ENCODE data around the gene ZDHHC8. TPM values are rescaled to one million over a fixed set of nuclear protein-coding genes. Genes with fewer than 3 reads are reported as not detected.
A peak's percentile ranks its signal among the peaks of the same experiment; 100 is the strongest.
"Not testable (repeated sequence)": the region's sequence is repeated elsewhere in the genome, so short reads cannot be mapped to it uniquely, and the experiment has no call there.

Gene ZDHHC8
- total and polyA plus RNA-seq, 9 donors: 13.7 to 52.8 (median 41.5) TPM

DNA sequence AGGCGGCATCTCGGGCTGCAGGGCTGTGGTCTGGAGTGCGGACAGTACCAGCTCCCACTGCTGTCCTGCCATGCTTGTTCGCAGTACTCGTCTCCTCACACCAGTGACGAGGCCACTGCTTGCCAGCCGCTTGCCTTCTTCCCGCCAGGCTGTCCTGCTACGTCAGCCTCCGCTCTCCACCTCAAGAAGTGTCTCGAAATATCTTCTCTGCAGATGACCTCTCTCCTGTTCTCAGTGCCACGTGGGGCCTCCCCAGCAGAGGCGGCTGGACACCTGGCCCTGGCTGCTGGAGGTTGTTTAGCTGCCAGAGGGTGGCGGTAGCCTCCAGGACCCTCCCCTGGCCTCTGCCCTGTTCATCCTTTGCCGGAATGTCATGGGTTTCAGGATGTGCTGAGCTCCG, 22.3 kb downstream of the ZDHHC8 start:
- peaks cover 26% of the 10 kb centered on the region for H3K4me1 ChIP-seq (ENCODE audit: control insufficient read depth, insufficient read depth, low read length)
- H3K9me3 ChIP-seq (replicated peaks; ENCODE audit: control insufficient read depth, low read depth, low read length): no peaks in the 10 kb centered on the region
- no peaks in the 10 kb centered on the region for H3K27me3 ChIP-seq (ENCODE audit: control insufficient read depth, insufficient read depth, low read length)

DNA sequence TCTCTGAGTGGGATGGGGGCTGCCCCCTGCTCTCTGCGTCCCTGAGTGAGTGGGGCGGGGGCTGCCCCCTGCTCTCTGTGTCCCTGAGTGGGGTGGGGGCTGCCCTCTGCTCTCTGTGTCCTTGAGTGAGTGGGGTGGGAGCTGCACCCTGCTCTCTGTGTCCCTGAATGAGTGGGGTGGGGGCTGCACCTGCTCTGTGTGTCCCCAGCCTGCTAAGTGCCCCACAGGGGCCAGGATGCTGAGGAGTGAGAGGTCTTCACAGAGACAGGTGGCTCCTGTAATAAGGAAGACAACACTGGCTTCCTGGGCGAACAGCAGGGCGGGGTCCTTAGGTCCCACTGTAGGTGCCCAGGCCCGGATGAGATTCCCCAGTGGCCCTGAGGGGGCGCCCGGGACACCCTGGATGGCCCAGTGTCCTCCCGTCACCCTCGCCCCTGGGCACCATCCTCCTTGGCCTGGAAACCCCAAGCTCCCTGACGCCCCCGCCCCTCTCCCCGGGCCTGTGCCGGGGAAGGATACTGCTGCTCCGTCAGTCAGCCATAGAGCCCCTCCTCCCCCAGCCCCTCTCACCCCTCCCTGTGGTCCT, 23.1 kb downstream of the ZDHHC8 start:
- no peaks in the 10 kb centered on the region for H3K36me3 ChIP-seq (ENCODE audit: control insufficient read depth, insufficient read depth, low read length)
- H3K4me3 ChIP-seq (ENCODE audit: low read length): no peak overlapping the region
- no peak overlapping the region for H3K27ac ChIP-seq (ENCODE audit: low read length)
- no peak for DNase-seq
- no peaks in the 10 kb centered on the region for H3K27me3 ChIP-seq (ENCODE audit: control insufficient read depth, insufficient read depth, low read length)
- H3K4me1 ChIP-seq (ENCODE audit: control insufficient read depth, insufficient read depth, low read length): peaks cover 32% of the 10 kb centered on the region
- WGBS (ENCODE audit: insufficient coverage): 57% methylated on average over 8 of the region's 14 CpGs
- no peaks in the 10 kb centered on the region for H3K9me3 ChIP-seq (replicated peaks; ENCODE audit: control insufficient read depth, low read depth, low read length)

More for the DNA sequence above, 22.3 kb downstream of the ZDHHC8 start:
- H3K27ac ChIP-seq (ENCODE audit: low read length): no peak overlapping the region
- no peak for DNase-seq
- no peaks in the 10 kb centered on the region for H3K36me3 ChIP-seq (ENCODE audit: control insufficient read depth, insufficient read depth, low read length)
- WGBS (ENCODE audit: insufficient coverage): 50% methylated on average over 10 of the region's 16 CpGs
- no peak overlapping the region for H3K4me3 ChIP-seq (ENCODE audit: low read length)

DNA sequence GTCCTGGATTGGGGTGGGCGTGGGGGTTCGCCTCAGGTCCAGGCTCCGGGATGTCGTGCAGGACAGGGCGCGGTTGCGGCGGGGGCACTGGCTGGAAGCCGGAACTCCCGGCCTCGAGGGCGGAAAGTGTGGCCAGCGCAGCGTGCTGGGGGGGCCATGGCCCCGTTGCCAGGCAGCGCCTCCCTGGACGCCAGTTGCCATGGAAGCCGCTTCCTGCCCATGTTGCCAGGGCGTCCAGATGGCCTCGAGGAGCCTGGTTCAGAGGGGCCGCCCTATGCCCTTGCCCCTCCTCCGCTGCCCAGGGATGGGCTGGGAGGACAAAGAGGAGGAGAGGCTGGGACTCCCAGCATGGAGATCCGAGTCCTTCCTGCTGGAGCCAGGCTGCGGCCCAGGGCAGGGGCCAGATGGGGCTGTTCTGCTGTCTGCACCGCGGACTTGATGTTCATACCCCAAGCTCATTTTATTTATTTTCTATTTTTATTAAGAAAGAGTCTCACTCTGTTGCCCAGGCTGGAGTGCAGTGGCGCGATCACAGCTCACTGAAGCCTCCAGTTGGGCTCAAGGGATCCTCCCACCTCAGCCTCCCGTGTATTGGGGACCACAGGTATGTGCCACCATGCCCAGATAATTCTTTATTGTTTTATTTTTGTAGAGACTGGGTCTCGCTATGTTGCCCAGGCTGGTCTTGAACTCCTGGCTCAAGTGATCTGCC, 23.9 kb downstream of the ZDHHC8 start:
- H3K4me3 ChIP-seq (ENCODE audit: low read length): no peak overlapping the region

DNA sequence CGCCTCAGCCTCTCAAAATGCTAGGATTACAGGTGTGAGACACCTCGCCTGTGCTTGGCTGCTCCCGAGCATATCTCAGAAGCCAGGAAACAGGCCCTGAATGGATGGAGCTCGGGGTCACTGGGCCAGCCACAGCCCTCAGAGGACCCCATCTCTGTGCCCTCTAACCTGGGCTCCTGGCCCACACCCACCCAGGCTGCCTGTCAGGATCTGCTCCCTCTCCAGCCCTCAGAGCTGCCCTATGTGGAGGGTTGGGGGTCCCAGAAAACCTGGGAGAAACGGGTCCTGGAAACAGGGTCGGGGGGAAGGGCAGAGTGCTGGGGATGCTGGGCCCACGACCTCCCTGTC, 24.4 kb downstream of the ZDHHC8 start:
- WGBS (ENCODE audit: insufficient coverage): 50% methylated on average over 2 of the region's 7 CpGs
- Histone ChIP-seq H3K4me1 (ENCODE audit: control insufficient read depth, insufficient read depth, low read length) (peaks cover 30% of the 10 kb centered on the region), H3K4me3 (ENCODE audit: low read length) (no peak overlapping the region), H3K27ac (ENCODE audit: low read length) (no peak overlapping the region), H3K27me3 (ENCODE audit: control insufficient read depth, insufficient read depth, low read length) (no peaks in the 10 kb centered on the region), H3K36me3 (ENCODE audit: control insufficient read depth, insufficient read depth, low read length) (no peaks in the 10 kb centered on the region), H3K9me3 (replicated peaks; ENCODE audit: control insufficient read depth, low read depth, low read length) (no peaks in the 10 kb centered on the region)
- DNase-seq: no peak

More for the DNA sequence above, 23.9 kb downstream of the ZDHHC8 start:
- peak; percentile 56 for DNase-seq
- no peaks in the 10 kb centered on the region for H3K36me3 ChIP-seq (ENCODE audit: control insufficient read depth, insufficient read depth, low read length)
- no peaks in the 10 kb centered on the region for H3K27me3 ChIP-seq (ENCODE audit: control insufficient read depth, insufficient read depth, low read length)
- WGBS (ENCODE audit: insufficient coverage): 31% methylated on average over 19 of the region's 30 CpGs
- peaks cover 30% of the 10 kb centered on the region for H3K4me1 ChIP-seq (ENCODE audit: control insufficient read depth, insufficient read depth, low read length)
- H3K27ac ChIP-seq (ENCODE audit: low read length): no peak overlapping the region
- no peaks in the 10 kb centered on the region for H3K9me3 ChIP-seq (replicated peaks; ENCODE audit: control insufficient read depth, low read depth, low read length)

DNA sequence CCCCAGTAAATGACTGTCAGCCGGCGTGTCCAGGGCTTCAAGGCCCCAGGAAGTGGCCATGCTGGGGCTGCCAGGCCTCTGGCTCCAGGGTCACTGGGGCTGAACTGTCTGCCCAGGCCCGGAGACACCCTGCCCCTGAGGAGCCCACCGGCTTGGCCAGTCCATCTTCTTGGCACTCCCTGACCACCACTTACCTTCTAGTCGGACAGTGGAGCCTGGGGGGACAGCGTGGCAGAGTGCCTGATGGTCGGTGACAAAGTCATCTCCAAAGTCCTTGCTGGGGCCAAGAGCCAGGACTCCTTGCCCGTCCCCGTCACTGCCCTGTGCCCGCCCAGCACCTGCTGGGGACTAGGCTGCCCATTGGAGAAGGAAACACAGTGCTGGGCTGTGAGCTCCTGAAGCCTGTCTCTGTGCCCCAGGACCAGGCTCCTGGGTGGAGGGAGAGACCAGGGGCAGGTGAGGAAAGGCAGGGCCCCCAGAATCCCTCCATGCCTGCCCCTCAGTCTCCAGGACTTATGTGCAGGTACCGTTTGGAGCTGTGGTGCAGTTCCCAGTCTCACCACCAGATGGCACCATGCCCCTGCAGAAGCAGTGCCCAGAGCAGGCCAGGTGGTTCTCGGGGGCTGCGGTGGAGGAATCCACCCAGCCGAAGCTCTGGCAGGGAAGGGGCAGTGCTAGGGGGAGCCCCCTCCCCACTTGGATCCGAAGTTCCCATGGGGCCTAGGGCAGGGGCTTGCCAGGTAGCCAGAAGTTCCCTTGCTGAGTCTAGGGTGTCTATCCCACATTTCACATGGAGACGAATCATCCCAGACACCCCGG, 25.2 kb downstream of the ZDHHC8 start:
- H3K4me1 ChIP-seq (ENCODE audit: control insufficient read depth, insufficient read depth, low read length): peaks cover 30% of the 10 kb centered on the region
- peak; percentile 84 for DNase-seq
- 59% methylated on average over 16 of the region's 17 CpGs for WGBS (ENCODE audit: insufficient coverage)
- H3K4me3 ChIP-seq (ENCODE audit: low read length): no peak overlapping the region
- no peaks in the 10 kb centered on the region for H3K9me3 ChIP-seq (replicated peaks; ENCODE audit: control insufficient read depth, low read depth, low read length)
- no peaks in the 10 kb centered on the region for H3K27me3 ChIP-seq (ENCODE audit: control insufficient read depth, insufficient read depth, low read length)
- H3K36me3 ChIP-seq (ENCODE audit: control insufficient read depth, insufficient read depth, low read length): no peaks in the 10 kb centered on the region
- H3K27ac ChIP-seq (ENCODE audit: low read length): no peak overlapping the region

DNA sequence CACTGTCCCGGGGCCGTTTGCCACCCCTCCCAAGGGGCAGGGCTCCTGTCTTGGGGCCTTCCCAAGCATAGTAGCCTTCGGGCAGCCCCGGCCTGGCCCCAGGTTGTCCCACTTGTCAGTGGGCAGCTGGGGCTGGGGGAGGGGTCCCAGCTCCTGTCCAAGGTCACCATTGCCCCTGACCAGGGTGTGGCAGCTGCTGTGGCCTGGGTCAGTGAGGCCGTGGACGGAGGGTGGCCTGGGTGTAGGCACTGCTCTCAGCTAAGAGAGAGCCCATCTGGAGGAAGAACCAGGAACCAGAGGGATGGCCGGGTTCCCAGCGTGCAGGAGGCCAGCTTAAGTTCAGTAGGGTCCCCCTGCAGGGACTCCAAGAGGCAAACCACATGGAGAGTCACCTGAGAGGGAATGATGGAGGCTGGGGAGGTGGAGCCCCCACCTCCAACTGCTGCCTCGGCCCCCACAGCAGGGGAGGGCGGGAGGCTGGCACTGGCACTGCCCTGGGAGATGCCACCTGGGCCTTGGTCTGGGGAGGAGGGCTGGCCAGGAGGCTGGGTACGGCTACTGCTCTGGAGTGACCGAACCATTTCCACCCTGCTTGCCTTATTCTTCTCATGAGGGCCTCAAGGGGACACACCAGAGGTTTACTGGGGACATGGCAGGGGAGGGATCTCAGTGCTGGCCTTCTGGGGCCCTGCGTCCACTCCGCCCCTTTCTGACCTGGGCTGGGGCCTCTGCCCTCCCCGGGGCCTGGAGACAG, 26.0 kb downstream of the ZDHHC8 start:
- H3K4me1 ChIP-seq (ENCODE audit: control insufficient read depth, insufficient read depth, low read length): peaks cover 30% of the 10 kb centered on the region
- no peak overlapping the region for H3K4me3 ChIP-seq (ENCODE audit: low read length)
- DNase-seq: no peak
- H3K27ac ChIP-seq (ENCODE audit: low read length): no peak overlapping the region
- no peaks in the 10 kb centered on the region for H3K9me3 ChIP-seq (replicated peaks; ENCODE audit: control insufficient read depth, low read depth, low read length)
- 74% methylated on average over 9 of the region's 15 CpGs for WGBS (ENCODE audit: insufficient coverage)
- no peaks in the 10 kb centered on the region for H3K27me3 ChIP-seq (ENCODE audit: control insufficient read depth, insufficient read depth, low read length)
- H3K36me3 ChIP-seq (ENCODE audit: control insufficient read depth, insufficient read depth, low read length): no peaks in the 10 kb centered on the region

DNA sequence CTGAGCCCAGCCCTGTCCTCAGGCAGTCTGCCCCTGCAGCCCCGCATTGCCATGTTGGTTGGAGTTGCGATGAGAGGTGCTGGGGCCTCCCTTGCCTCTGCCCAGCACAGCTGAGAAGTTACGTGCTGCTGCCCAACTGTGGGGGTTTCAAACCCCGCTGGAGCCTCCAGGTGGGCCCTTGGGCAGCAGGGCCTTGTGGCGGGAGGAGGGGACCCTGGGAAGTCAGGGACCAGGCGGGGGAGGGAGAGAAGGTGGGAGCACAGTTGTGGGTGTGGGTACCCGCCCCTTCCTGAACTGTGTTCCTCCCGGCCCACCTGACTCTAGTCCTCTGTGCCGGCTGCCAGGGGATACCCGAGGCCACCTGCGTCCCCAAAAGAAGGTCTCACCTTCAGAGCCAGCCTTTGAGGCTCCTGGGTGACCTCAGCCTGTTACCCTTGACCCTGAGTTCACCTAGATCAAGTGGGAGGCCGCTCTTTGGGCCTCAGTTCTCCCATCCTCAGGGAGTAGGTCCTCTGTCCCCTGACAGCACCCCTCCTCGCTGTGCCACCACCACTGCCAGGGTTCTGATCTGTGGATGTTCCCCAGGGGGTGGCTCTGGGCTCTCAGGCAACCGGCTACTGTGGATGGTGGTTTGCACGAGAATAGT, 26.9 kb downstream of the ZDHHC8 start:
- H3K36me3 ChIP-seq (ENCODE audit: control insufficient read depth, insufficient read depth, low read length): no peaks in the 10 kb centered on the region
- no peak overlapping the region for H3K27ac ChIP-seq (ENCODE audit: low read length)
- no peaks in the 10 kb centered on the region for H3K27me3 ChIP-seq (ENCODE audit: control insufficient read depth, insufficient read depth, low read length)
- no peak for DNase-seq
- WGBS (ENCODE audit: insufficient coverage): 71% methylated on average over 9 of the region's 15 CpGs
- no peaks in the 10 kb centered on the region for H3K9me3 ChIP-seq (replicated peaks; ENCODE audit: control insufficient read depth, low read depth, low read length)
- H3K4me1 ChIP-seq (ENCODE audit: control insufficient read depth, insufficient read depth, low read length): peaks cover 30% of the 10 kb centered on the region
- H3K4me3 ChIP-seq (ENCODE audit: low read length): no peak overlapping the region

DNA sequence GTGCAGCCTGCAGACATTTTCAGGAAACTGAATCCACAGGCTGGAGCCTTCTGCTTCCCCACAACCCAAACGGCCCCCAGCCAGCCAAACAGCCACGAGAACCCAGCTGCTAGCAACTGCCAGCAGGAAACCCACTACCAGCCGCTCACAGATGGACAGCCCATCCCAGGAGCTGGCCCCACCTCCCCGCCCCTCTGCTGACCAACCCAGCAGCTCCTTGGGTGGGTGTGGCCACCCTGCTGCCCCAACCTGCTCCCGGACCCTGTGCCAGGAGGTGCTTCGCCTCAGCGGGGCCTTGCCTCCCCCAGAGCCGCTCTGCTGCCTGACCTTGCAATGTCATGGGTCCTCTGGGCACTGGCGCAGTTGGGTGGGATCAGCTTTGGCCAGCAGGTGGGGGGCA, 27.5 kb downstream of the ZDHHC8 start:
- no peak for DNase-seq
- no peaks in the 10 kb centered on the region for H3K9me3 ChIP-seq (replicated peaks; ENCODE audit: control insufficient read depth, low read depth, low read length)
- peaks cover 26% of the 10 kb centered on the region for H3K4me1 ChIP-seq (ENCODE audit: control insufficient read depth, insufficient read depth, low read length)
- WGBS (ENCODE audit: insufficient coverage): 6% methylated on average over 8 of the region's 9 CpGs
- no peaks in the 10 kb centered on the region for H3K36me3 ChIP-seq (ENCODE audit: control insufficient read depth, insufficient read depth, low read length)
- H3K27me3 ChIP-seq (ENCODE audit: control insufficient read depth, insufficient read depth, low read length): no peaks in the 10 kb centered on the region
- H3K27ac ChIP-seq (ENCODE audit: low read length): no peak overlapping the region
- no peak overlapping the region for H3K4me3 ChIP-seq (ENCODE audit: low read length)

DNA sequence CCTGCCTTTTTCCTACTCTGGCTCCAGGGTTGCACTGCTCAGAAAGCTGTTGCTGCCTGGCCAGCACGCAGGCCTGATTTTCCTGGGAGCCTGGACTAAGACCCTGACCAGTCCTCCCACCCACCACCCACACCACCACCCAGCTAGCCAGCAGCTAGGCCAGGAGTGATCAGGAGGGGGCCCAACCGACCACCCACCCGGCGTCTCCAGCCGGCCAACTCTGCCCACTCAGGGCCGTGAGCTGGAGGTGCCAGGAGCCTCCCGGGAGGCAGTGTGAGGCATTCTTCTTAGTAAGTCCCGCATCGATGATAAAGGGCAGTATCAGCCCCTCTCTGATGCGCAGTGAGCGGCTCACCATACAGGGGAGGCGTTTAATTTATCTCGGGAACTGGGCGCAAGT, 27.9 kb downstream of the ZDHHC8 start:
- not testable (repeated sequence) for H3K36me3 ChIP-seq (ENCODE audit: control insufficient read depth, insufficient read depth, low read length); H3K4me3 ChIP-seq (ENCODE audit: low read length); DNase-seq; H3K9me3 ChIP-seq (replicated peaks; ENCODE audit: control insufficient read depth, low read depth, low read length); H3K27ac ChIP-seq (ENCODE audit: low read length); H3K27me3 ChIP-seq (ENCODE audit: control insufficient read depth, insufficient read depth, low read length)
- peaks cover 21% of the 10 kb centered on the region for H3K4me1 ChIP-seq (ENCODE audit: control insufficient read depth, insufficient read depth, low read length)
- 70% methylated on average over 1 of the region's 14 CpGs for WGBS (ENCODE audit: insufficient coverage)
